Coronary artery (tissue), 2 donors: ENCODE measurements around the gene PAX3.

Source experiments
- DNase-seq: peaks from one replicate; pipeline ENCODE4 v3.0.0-alpha.2; 2017; ENCODE audit warnings: low spot score
- H3K27ac ChIP-seq, 2 donors: fragments of 200-600 bp; sonication (generic); one replicate each; pipeline ENCODE4 v1.5.1; 2016 to 2019
- H3K4me3 ChIP-seq: fragments of 200-600 bp; sonication (generic); 2 replicates; pipeline ENCODE4 v1.5.1; 2016; ENCODE audit warnings: mild to moderate bottlenecking, moderate library complexity
- TF ChIP-seq, protein P1 (sequence below): fragments of 200-600 bp; sonication (generic); IDR thresholded peaks from one replicate; pipeline ENCODE4 v1.5.1; 2019; ENCODE audit warnings: antibody characterized with exemption

PAX3 gene

DNA sequence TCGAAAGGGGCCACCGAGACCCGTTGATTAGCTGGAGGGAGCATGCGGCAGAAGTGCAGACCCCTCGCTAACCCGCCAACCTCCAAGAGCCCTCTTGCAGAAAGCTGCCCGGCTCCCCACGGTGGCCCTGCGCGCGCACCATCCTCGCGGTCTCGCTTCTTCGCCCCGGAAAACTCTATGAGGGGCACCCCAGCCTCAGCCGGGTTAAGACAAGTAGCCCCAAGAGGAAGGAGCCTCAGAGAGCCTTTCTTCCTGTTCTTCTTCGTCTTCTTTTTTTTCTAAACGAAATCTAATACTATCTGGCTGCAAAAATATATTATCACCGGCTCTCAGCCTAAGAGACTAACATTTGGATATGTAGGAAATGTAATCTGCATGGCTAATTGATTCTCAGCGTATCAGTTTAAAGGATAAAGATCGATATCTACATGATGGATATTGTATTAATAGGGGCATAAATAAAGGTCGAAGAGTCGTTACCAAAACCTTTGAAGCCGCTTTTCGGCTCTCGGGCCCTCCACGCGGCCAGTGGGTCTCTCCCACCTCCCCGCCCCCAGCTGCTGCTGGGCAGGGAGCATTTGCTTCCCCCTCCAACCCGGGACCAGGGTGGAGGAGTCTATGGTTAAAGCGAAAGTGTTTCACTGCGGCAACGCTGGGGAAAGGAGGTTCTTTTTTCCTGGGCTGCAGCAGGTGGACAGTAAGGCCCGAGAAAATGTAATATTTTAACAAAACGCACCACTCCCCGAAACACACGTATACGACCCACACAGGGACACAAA is 6.1 kb upstream of the PAX3 start:
- TF ChIP-seq, protein P1, sequence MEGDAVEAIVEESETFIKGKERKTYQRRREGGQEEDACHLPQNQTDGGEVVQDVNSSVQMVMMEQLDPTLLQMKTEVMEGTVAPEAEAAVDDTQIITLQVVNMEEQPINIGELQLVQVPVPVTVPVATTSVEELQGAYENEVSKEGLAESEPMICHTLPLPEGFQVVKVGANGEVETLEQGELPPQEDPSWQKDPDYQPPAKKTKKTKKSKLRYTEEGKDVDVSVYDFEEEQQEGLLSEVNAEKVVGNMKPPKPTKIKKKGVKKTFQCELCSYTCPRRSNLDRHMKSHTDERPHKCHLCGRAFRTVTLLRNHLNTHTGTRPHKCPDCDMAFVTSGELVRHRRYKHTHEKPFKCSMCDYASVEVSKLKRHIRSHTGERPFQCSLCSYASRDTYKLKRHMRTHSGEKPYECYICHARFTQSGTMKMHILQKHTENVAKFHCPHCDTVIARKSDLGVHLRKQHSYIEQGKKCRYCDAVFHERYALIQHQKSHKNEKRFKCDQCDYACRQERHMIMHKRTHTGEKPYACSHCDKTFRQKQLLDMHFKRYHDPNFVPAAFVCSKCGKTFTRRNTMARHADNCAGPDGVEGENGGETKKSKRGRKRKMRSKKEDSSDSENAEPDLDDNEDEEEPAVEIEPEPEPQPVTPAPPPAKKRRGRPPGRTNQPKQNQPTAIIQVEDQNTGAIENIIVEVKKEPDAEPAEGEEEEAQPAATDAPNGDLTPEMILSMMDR = no peak
- Histone ChIP-seq H3K4me3 (peak overlapping the region; percentile 74), H3K27ac (no peak overlapping the region)
- no peak for DNase-seq

DNA sequence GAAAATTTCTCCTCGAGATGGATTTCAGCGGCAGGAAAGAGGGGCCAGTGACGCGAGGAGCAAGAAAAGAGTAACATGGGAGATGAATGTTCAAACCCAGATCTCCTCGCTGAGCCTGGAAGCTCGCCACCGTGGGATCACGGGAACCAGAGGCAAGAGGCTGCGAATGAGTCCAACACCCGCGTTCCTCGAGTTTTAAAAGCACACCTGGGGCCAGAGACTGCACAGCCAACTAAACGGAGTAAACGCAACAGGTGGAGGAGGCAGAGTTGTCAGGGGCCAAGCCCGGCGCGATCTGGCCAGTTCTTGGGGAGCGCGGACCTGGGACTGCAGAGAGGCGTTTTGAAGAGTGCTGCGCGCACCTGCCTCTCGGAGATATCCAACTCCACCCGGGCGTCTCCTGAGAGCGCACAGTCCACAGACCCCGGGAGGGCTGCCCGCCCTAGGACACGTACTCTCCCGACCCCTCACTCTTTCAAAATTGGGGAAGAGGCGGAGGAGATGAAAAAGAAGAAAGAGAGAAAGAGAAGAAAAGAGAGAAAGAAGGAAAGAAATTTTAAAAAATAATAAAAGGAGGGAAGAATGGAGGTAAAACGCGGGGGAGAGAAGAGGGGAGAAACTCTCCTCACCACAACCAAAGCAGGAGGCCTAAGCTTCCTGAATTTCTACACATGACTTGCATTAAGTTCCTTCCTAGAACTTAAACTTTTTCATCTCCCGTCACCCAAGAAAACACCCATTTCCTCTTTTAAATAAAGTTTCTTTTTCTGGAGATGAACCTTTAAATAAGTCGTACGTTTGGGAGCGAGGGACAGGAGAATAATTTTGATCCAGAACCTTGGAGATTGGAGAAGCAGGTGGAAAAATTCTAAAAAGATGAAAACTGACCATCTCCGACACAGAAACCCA is 5.3 kb upstream of the PAX3 start:
- no peak overlapping the region for H3K27ac ChIP-seq
- DNase-seq = no peak
- TF ChIP-seq, protein P1 = no peak
- peak overlapping the region; percentile 74 for H3K4me3 ChIP-seq

DNA sequence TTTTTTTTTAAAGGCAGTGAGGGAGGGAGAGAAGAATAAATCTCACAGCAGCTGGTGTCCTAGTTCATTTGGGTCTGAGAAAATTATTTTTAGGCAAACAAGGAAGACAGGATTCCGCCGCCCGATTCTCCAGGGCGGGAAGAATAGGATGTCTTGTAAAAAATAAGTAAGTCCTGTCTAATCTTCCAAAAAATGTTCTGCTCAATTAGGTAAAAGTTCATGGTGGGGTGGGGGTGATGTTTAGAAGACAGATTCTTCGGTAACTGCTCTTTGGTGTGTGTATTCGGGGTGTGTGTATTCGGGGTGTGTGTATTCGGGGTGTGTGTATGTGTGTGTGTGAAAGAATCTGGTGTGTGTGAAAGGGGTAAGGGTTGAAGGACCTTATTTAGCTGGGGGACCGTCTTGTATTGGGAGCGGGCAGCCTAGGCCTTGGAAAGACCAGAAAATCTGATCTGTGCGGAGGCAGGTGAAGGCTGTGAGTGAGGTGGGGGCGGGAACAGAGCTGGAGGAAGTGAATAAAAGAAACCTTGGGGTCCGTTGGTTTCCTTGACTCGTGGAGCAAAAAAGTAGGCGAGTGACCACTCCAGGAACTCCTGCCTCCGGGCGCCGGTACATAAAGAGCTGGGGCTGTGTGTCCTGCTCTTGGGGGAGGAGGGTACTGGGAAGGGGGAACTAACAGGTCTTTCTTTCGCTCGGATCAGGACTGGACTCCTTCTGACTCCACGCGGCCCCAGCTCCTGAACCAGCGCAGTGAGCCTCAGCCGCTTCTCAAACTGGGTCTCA is 4.4 kb upstream of the PAX3 start:
- TF ChIP-seq, protein P1 = no peak
- H3K27ac ChIP-seq = no peak overlapping the region
- DNase-seq = no peak
- H3K4me3 ChIP-seq = no peak overlapping the region

DNA sequence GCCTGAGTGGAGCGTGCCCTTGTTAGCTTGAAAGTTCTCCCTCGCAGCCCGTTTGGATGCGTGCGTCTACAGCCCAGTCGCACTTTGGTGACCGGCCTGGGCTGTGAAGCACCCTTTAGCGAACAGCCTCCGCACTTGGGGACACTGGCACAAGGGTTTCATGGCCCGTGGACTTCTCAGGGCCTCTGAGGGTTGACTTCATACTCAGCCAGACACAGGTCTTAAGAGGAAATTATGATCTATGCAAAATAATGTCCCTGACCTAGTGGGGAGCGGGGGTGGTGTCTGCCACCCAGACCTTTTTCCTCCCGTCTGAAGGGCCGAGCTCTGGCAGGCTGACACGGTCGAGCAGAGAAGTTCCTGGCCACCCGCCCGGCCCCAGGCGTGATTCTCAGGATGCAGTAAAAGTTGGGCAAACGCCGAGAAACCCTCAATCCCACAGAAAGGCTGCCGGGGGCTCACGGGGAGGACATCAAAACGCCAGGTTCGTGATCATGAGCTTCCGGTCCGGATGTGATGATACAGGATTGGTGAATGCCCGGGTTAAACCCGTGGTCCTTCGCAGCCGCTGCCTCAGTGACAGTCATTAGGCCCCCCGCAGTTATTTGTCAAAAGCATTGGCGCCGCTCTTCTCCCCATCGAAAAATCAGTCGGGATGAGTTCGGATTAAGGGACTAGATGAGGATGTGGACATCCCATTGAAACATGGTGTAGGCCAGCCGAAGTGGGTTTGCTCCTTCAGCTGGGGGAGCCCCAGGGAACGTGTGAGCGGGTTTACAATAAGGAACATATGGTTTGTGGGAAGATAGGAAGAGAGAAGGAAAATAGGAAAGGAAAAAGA is 3.6 kb upstream of the PAX3 start:
- H3K4me3 ChIP-seq = peak overlapping the region; percentile 9
- H3K27ac ChIP-seq = no peak overlapping the region
- TF ChIP-seq, protein P1 = no peak
- no peak for DNase-seq

DNA sequence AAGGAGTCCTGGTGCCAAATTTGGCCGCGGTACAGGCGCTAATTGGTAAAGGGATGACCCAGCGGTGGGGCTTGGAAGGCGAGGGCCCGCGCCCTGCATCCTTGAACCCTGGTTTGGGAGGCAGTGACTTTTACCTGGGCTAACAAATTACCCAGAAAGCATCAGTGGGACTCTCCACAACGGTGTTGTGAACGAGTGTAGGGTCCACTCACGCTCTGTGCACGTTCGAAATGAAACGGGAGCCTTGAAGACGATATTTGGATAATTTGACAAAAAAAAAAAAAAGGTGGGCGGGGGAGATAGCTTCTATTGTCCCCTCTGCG is 3.0 kb upstream of the PAX3 start:
- TF ChIP-seq, protein P1 = no peak
- H3K4me3 ChIP-seq = peak overlapping the region; percentile 1
- no peak overlapping the region for H3K27ac ChIP-seq
- no peak for DNase-seq

DNA sequence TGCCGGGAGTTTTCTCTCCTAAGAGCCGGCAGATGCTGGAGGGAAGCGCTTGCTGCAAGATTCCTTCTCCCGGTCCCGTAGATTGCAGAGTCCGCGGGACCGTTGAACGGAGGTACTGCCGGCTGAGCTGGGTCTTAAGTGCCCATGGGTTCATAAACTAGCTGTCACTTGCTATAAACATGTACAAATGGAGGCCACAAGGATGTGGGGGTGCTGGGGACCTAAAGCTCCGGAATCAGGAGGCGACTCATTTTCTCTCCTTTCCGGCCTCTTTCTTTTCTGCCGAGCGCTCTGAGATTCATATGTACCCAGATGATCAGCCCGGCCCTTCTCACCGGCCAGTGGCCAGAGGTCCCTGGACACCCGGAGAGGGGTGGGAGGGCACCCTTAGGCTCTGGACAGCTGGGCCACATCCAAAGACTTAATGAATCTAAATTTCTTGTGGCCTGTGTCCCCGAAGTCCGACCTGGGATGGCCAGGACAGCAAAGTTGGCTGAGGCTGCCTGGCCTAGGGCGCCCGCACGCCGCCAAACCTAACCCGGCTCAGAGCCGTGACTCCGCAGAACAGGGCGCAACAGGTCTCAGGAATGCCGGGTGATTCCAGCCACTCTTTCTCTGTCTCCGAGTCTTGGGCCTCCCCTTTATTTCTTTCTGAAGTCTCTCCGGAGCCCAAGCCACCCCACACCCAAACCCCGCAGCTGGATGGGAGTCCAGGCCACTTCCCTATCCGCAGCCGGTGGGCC is 2.4 kb upstream of the PAX3 start:
- no peak for DNase-seq

More for the DNA sequence above, 2.4 kb upstream of the PAX3 start:
- TF ChIP-seq, protein P1 = no peak
- H3K4me3 ChIP-seq = peak overlapping the region; percentile 1
- no peak overlapping the region for H3K27ac ChIP-seq
